A673 (cell line): ENCODE measurements around the gene TMEM214. TPM values are rescaled to one million over a fixed set of nuclear protein-coding genes. Genes with fewer than 3 reads are reported as not detected.

Experiments
- BruUV-seq: library from RNA; stranded (reverse); fragments of 400-500 nt; replicated peaks from 2 replicates; lab custom pipeline; 2021; lab: Mats Ljungman, UMichigan
- CTCF ChIA-PET: fragments of 300-600 bp; sonication (Branson Sonifier 250); formaldehyde crosslinking; loops from one replicate; lab custom pipeline; 2022; ENCODE audit warnings: antibody characterized with exemption; lab: Charles Lee
- POLR2A ChIA-PET: fragments of 300-600 bp; sonication (Branson Sonifier 250); formaldehyde crosslinking; loops from one replicate; lab custom pipeline; 2022; ENCODE audit warnings: antibody characterized with exemption; ENCODE audit not compliant: low non-redundant PET; lab: Charles Lee
- DNase-seq: peaks from one replicate; pipeline ENCODE4 v3.0.0-alpha.2; 2015; ENCODE audit warnings: low spot score
- H3K27ac ChIP-seq: fragments of 200-600 bp; sonication (generic); 2 replicates; pipeline ENCODE4 v1.5.1; 2016; ENCODE audit warnings: mixed run types, low read depth, mild to moderate bottlenecking, mixed read lengths, antibody characterized with exemption, low read length; ENCODE audit not compliant: poor library complexity, severe bottlenecking
- H3K27me3 ChIP-seq: fragments of 200-600 bp; sonication (generic); replicated peaks from 2 replicates; pipeline ENCODE4 v1.6.1; 2017; ENCODE audit warnings: mixed run types, low read depth, mild to moderate bottlenecking, mixed read lengths, antibody characterized with exemption, low read length; ENCODE audit not compliant: insufficient read depth, poor library complexity
- H3K36me3 ChIP-seq: fragments of 200-600 bp; sonication (generic); 2 replicates; pipeline ENCODE4 v1.6.1; 2016; ENCODE audit warnings: mixed run types, mild to moderate bottlenecking, mixed read lengths, antibody characterized with exemption, low read length; ENCODE audit not compliant: insufficient read depth, poor library complexity, severe bottlenecking
- H3K4me1 ChIP-seq: fragments of 200-600 bp; sonication (generic); 2 replicates; pipeline ENCODE4 v1.6.1; 2017; ENCODE audit warnings: mixed run types, mild to moderate bottlenecking, mixed read lengths, antibody characterized with exemption, low read length; ENCODE audit not compliant: insufficient read depth, poor library complexity, severe bottlenecking
- H3K4me3 ChIP-seq: fragments of 200-600 bp; sonication (generic); 2 replicates; pipeline ENCODE4 v1.5.1; 2016; ENCODE audit warnings: low read depth, mixed run types, mild to moderate bottlenecking, mixed read lengths, low read length; ENCODE audit not compliant: poor library complexity, severe bottlenecking
- H3K9me3 ChIP-seq: fragments of 200-600 bp; sonication (generic); 2 replicates; pipeline ENCODE4 v1.6.1; 2016; ENCODE audit warnings: mixed run types, low read depth, mild to moderate bottlenecking, mixed read lengths, antibody characterized with exemption, low read length; ENCODE audit not compliant: poor library complexity, severe bottlenecking
- CTCF ChIP-seq: fragments of 300-800, 200-600 bp; sonication (generic); conservative IDR thresholded peaks from 2 replicates; pipeline ENCODE4 v1.5.1; 2017; ENCODE audit warnings: low read depth, mild to moderate bottlenecking, antibody characterized with exemption, low read length, moderate library complexity, mixed read lengths
- EZH2 ChIP-seq: fragments of 200-600 bp; sonication (generic); IDR thresholded peaks from 2 replicates; pipeline ENCODE4 v1.6.1; 2017; ENCODE audit warnings: borderline replicate concordance, low read depth, mild to moderate bottlenecking, mixed read lengths, antibody characterized with exemption, low read length; ENCODE audit not compliant: poor library complexity, severe bottlenecking
- intact Hi-C: fragments of 100-400 bp; cut with micrococcal nuclease; formaldehyde crosslinking; loops from one replicate; pipeline ENCODE4 v1.10.0; 2022; ENCODE audit not compliant: unreplicated experiment
- total RNA-seq: library from RNA; stranded (reverse); gene quantifications from 2 replicates; pipeline ENCODE4 v1.2.3, GENCODE V29; 2021

TMEM214 gene
- total RNA-seq, 1 experiment from 2014 or later: 76.7 TPM

GRCh38 chr2:27089111-27089954 is 56.6 kb downstream of the TMEM214 start:
- TF ChIP-seq EZH2 (no peak), CTCF (no peak)
- BruUV-seq: no TSS peak
- CTCF ChIA-PET: interaction anchor here (0.6 to 0.7 kb wide), 2 partner anchors 37 to 214 kb away, joined by 3 to 4 read pairs; no protein-coding TSS in a partner anchor
- POLR2A ChIA-PET: no interaction called here
- intact Hi-C loops: no loop called here
- H3K4me3 ChIP-seq: no peak overlapping the region
- peaks cover 6% of the 10 kb centered on the region for H3K4me1 ChIP-seq
- no peaks in the 10 kb centered on the region for H3K27me3 ChIP-seq
- no peaks in the 10 kb centered on the region for H3K9me3 ChIP-seq
- no peak for DNase-seq
- no peak overlapping the region for H3K27ac ChIP-seq
- no peaks in the 10 kb centered on the region for H3K36me3 ChIP-seq

Other genes with a start within 250 kb of the TMEM214 start
- 59.2 and 66.3 TPM in 2 replicates for gene CENPA, start 246.9 kb upstream of the TMEM214 start, total RNA-seq
- gene DPYSL5, start 184.8 kb upstream of the TMEM214 start, total RNA-seq: 110 and 111 TPM in 2 replicates
- gene MAPRE3, start 62.3 kb upstream of the TMEM214 start, total RNA-seq: 8.4 and 9.0 TPM in 2 replicates
- 64.1 and 72.8 TPM in 2 replicates for gene AGBL5, start 18.7 kb downstream of the TMEM214 start, total RNA-seq
- 235 and 237 TPM in 2 replicates for gene OST4, start 38.7 kb downstream of the TMEM214 start, total RNA-seq
- gene EMILIN1, start 45.6 kb downstream of the TMEM214 start, total RNA-seq: 31.0 and 46.8 TPM in 2 replicates
- 39.1 and 40.2 TPM in 2 replicates for gene KHK, start 53.8 kb downstream of the TMEM214 start, total RNA-seq
- 8.4 and 9.4 TPM in 2 replicates for gene CGREF1, start 86.2 kb downstream of the TMEM214 start, total RNA-seq
- gene ABHD1, start 90.8 kb downstream of the TMEM214 start, total RNA-seq: 0.22 TPM in 1 of 2 replicates, not detected in the other
- gene PREB, start 101.7 kb downstream of the TMEM214 start, total RNA-seq: 52.7 and 53.8 TPM in 2 replicates
- gene PRR30, start 106.4 kb downstream of the TMEM214 start, total RNA-seq: not detected in 2 replicates
- not detected in 2 replicates for gene TCF23, start 116.0 kb downstream of the TMEM214 start, total RNA-seq
- gene ATRAID, start 179.1 kb downstream of the TMEM214 start, total RNA-seq: 106 and 107 TPM in 2 replicates
- 366 and 515 TPM in 2 replicates for gene SLC5A6, start 179.3 kb downstream of the TMEM214 start, total RNA-seq
- gene CAD, start 184.4 kb downstream of the TMEM214 start, total RNA-seq: 194 and 210 TPM in 2 replicates
- gene SLC30A3, start 230.1 kb downstream of the TMEM214 start, total RNA-seq: 45.0 and 45.6 TPM in 2 replicates
- gene DNAJC5G, start 242.5 kb downstream of the TMEM214 start, total RNA-seq: 2.4 and 2.7 TPM in 2 replicates
- gene TRIM54, start 249.5 kb downstream of the TMEM214 start, total RNA-seq: 2.2 and 2.8 TPM in 2 replicates